Neural progenitor cell (in vitro differentiated cells): ENCODE data around the gene TYRP1. TPM values are rescaled to one million over a fixed set of nuclear protein-coding genes. Genes with fewer than 3 reads are reported as not detected.

Experiments used
- DNase-seq: peaks from one replicate; pipeline ENCODE4 v3.0.0-alpha.2; 2016; ENCODE audit warnings: low spot score
- H2AFZ ChIP-seq: fragments of 200-600 bp; sonication (generic); replicated peaks from 2 replicates; pipeline ENCODE4 v1.6.1; 2016; ENCODE audit warnings: antibody characterized with exemption
- H3F3A ChIP-seq: fragments of 200-600 bp; sonication (generic); 2 replicates; pipeline ENCODE4 v1.6.1; 2016; ENCODE audit warnings: antibody characterized with exemption, low read depth
- H3K27ac ChIP-seq: fragments of 200-600 bp; sonication (generic); 2 replicates; pipeline ENCODE4 v1.5.1; 2016; ENCODE audit warnings: mild to moderate bottlenecking
- H3K27me3 ChIP-seq: fragments of 200-600 bp; sonication (generic); 2 replicates; pipeline ENCODE4 v1.6.1; 2016; ENCODE audit warnings: mild to moderate bottlenecking, moderate library complexity
- H3K36me3 ChIP-seq: fragments of 200-600 bp; sonication (generic); 2 replicates; pipeline ENCODE4 v1.5.1; 2016
- H3K4me1 ChIP-seq: fragments of 200-600 bp; sonication (generic); 2 replicates; pipeline ENCODE4 v1.6.1; 2016; ENCODE audit warnings: mixed run types
- H3K4me2 ChIP-seq: fragments of 200-600 bp; sonication (generic); 2 replicates; pipeline ENCODE4 v1.6.1; 2016
- H3K4me3 ChIP-seq: fragments of 200-600 bp; sonication (generic); 2 replicates; pipeline ENCODE4 v1.5.1; 2016
- H3K79me2 ChIP-seq: fragments of 200-600 bp; sonication (generic); 2 replicates; pipeline ENCODE4 v1.6.1; 2016; ENCODE audit warnings: low read depth
- H3K9ac ChIP-seq: fragments of 200-600 bp; sonication (generic); 2 replicates; pipeline ENCODE4 v1.6.1; 2016
- H3K9me3 ChIP-seq: fragments of 200-600 bp; sonication (generic); 2 replicates; pipeline ENCODE4 v1.5.1; 2016; ENCODE audit warnings: low read depth
- H4K20me1 ChIP-seq: fragments of 200-600 bp; sonication (generic); 2 replicates; pipeline ENCODE4 v1.6.1; 2016; ENCODE audit warnings: low read depth
- H3K27ac Mint-ChIP-seq: 3 replicates; pipeline ENCODE4 v1.8.0; 2021; ENCODE audit warnings: mixed read lengths
- H3K27me3 Mint-ChIP-seq: 2 replicates; pipeline ENCODE4 v1.8.0; 2022; ENCODE audit warnings: low read depth, mild to moderate bottlenecking, inconsistent platforms, moderate library complexity, mixed read lengths; ENCODE audit not compliant: insufficient read depth
- H3K36me3 Mint-ChIP-seq: 3 replicates; pipeline ENCODE4 v1.8.0; 2021; ENCODE audit warnings: mixed read lengths
- H3K4me1 Mint-ChIP-seq: 3 replicates; pipeline ENCODE4 v1.8.0; 2021; ENCODE audit warnings: mixed read lengths
- H3K4me3 Mint-ChIP-seq: 3 replicates; pipeline ENCODE4 v1.8.0; 2021; ENCODE audit warnings: mild to moderate bottlenecking, moderate library complexity, mixed read lengths
- H3K9me3 Mint-ChIP-seq: 3 replicates; pipeline ENCODE4 v1.8.0; 2020; ENCODE audit warnings: mixed read lengths
- CTCF ChIP-seq: fragments of 200-600 bp; sonication (generic); IDR thresholded peaks from 2 replicates; pipeline ENCODE4 v1.5.1; 2017; ENCODE audit warnings: antibody characterized with exemption, mild to moderate bottlenecking
- EZH2 ChIP-seq: fragments of 200-600 bp; sonication (generic); IDR thresholded peaks from 2 replicates; pipeline ENCODE4 v1.6.1; 2017; ENCODE audit warnings: antibody characterized with exemption, mild to moderate bottlenecking, moderate library complexity
- EZH2phosphoT487 ChIP-seq: fragments of 200-600 bp; sonication (generic); IDR thresholded peaks from 2 replicates; pipeline ENCODE4 v1.6.1; 2017; ENCODE audit warnings: antibody characterized with exemption
- total RNA-seq: library from RNA; depleted of rRNA; stranded (reverse); fragments of >200 nt; gene quantifications from 2 replicates; pipeline ENCODE4 v1.2.3, GENCODE V29; 2015; ENCODE audit warnings: low replicate concordance

Gene TYRP1
- total RNA-seq, 1 donor from 2014 or later = 0.75 TPM

- peak; percentile 8 for DNase-seq
Measured at GRCh38 chr9:12666813-12667212, 26.4 kb upstream of the TYRP1 start.

GRCh38 chr9:12667892-12668291 is 25.3 kb upstream of the TYRP1 start:
- no peaks in the 10 kb centered on the region for H3K9me3 ChIP-seq
- no peak overlapping the region for H3K27ac Mint-ChIP-seq
- no peak overlapping the region for H3K4me2 ChIP-seq
- H3K27me3 ChIP-seq = no peaks in the 10 kb centered on the region
- H3F3A ChIP-seq = no peaks in the 10 kb centered on the region
- no peaks in the 10 kb centered on the region for H3K4me1 Mint-ChIP-seq
- H3K4me1 ChIP-seq = no peaks in the 10 kb centered on the region
- H3K4me3 ChIP-seq = no peak overlapping the region
- no peaks in the 10 kb centered on the region for H3K27me3 Mint-ChIP-seq
- TF ChIP-seq EZH2phosphoT487 (no peak), EZH2 (no peak), CTCF (no peak)
- H3K36me3 Mint-ChIP-seq = no peaks in the 10 kb centered on the region
- no peak overlapping the region for H3K4me3 Mint-ChIP-seq
- no peak for DNase-seq
- H4K20me1 ChIP-seq = no peaks in the 10 kb centered on the region
- no peak overlapping the region for H2AFZ ChIP-seq
- H3K9ac ChIP-seq = no peak overlapping the region
- no peak overlapping the region for H3K27ac ChIP-seq
- no peaks in the 10 kb centered on the region for H3K79me2 ChIP-seq
- no peaks in the 10 kb centered on the region for H3K36me3 ChIP-seq
- H3K9me3 Mint-ChIP-seq = no peaks in the 10 kb centered on the region

More at GRCh38 chr9:12666813-12667212, 26.4 kb upstream of the TYRP1 start:
- H3K27me3 Mint-ChIP-seq = no peaks in the 10 kb centered on the region
- Histone ChIP-seq H3K4me1 (no peaks in the 10 kb centered on the region), H3K9ac (no peak overlapping the region), H3K9me3 (no peaks in the 10 kb centered on the region), H3K36me3 (no peaks in the 10 kb centered on the region), H3K27ac (no peak overlapping the region), H3K4me3 (no peak overlapping the region), H3K79me2 (no peaks in the 10 kb centered on the region), H4K20me1 (no peaks in the 10 kb centered on the region), H3K4me2 (no peak overlapping the region), H3F3A (no peaks in the 10 kb centered on the region), H2AFZ (no peak overlapping the region), H3K27me3 (no peaks in the 10 kb centered on the region)
- H3K9me3 Mint-ChIP-seq = no peaks in the 10 kb centered on the region
- no peaks in the 10 kb centered on the region for H3K4me1 Mint-ChIP-seq
- no peak overlapping the region for H3K4me3 Mint-ChIP-seq
- H3K36me3 Mint-ChIP-seq = no peaks in the 10 kb centered on the region
- TF ChIP-seq EZH2 = no peak
- peak; percentile 40 for TF ChIP-seq CTCF
- TF ChIP-seq EZH2phosphoT487 = no peak
- H3K27ac Mint-ChIP-seq = no peak overlapping the region

GRCh38 chr9:12670006-12670405 is 23.2 kb upstream of the TYRP1 start:
- Histone ChIP-seq H3K4me2 (no peak overlapping the region), H3K9me3 (no peaks in the 10 kb centered on the region), H2AFZ (no peak overlapping the region), H3K9ac (no peak overlapping the region), H3K27me3 (no peaks in the 10 kb centered on the region), H3F3A (no peaks in the 10 kb centered on the region), H3K79me2 (no peaks in the 10 kb centered on the region), H3K36me3 (no peaks in the 10 kb centered on the region), H3K4me1 (no peaks in the 10 kb centered on the region), H3K4me3 (no peak overlapping the region), H3K27ac (no peak overlapping the region), H4K20me1 (no peaks in the 10 kb centered on the region)
- Mint-ChIP-seq H3K36me3 (no peaks in the 10 kb centered on the region), H3K4me1 (no peaks in the 10 kb centered on the region), H3K27ac (no peak overlapping the region), H3K9me3 (no peaks in the 10 kb centered on the region), H3K27me3 (no peaks in the 10 kb centered on the region), H3K4me3 (no peak overlapping the region)
- TF ChIP-seq EZH2phosphoT487 = no peak
- TF ChIP-seq EZH2 = no peak
- no peak for TF ChIP-seq CTCF
- no peak for DNase-seq
